Measurements from ENCODE around the gene B4GALT2. TPM values are rescaled to one million over a fixed set of nuclear protein-coding genes. Genes with fewer than 3 reads are reported as not detected.

Gene B4GALT2
- total RNA-seq, 1 donor: 99.5 TPM

DNA sequence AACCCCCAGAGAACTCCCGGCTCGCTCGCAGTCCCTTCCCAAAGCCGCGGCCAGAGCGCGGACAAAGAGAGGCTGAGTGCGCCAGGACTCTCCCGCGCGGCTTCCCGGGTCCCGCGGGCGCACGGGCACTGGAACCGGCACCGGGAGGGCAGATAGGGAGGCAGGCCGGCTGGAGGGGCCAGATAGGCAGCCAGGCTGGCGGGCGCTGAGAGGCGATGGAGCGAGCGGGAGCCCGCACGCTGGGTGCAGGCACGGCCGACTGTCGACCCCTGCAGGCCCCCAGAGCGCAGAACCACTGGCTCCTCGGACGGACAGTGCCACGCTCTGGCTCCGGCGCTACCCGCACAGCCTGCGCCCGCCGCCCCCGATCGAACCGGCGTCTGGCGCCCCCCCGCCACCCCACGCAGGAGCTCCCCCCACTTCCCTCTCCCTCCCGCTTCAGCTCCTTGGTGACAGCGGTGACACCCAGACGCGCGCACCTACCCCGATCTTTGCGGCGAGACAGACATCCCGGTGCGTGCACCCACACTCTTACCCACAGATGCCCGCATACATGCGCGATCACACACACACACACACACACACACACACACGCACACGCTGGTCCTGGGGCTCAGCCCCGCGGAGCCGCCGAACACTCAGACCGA lies 51.7 kb downstream of the B4GALT2 start:
- Histone ChIP-seq H3K36me3 (ENCODE audit: insufficient read depth, low read length) (no peaks in the 10 kb centered on the region), H3K4me3 (ENCODE audit: insufficient read depth, low read length) (peak overlapping the region; percentile 75), H3K79me2 (ENCODE audit: insufficient read depth, low read length) (no peaks in the 10 kb centered on the region), H2AFZ (ENCODE audit: low read length) (peak overlapping the region; percentile 65), H3K4me2 (ENCODE audit: insufficient read depth, low read length) (peak overlapping the region; percentile 94), H3K27ac (ENCODE audit: low read depth, low read length) (no peak overlapping the region), H3K9me3 (ENCODE audit: low read depth, low read length) (no peaks in the 10 kb centered on the region), H3K27me3 (ENCODE audit: insufficient read depth, low read length) (no peaks in the 10 kb centered on the region), H3K4me1 (ENCODE audit: insufficient read depth, low read length) (peaks cover 12% of the 10 kb centered on the region), H4K20me1 (ENCODE audit: insufficient read depth, low read length) (no peaks in the 10 kb centered on the region)
- DNase-seq (ENCODE audit: insufficient read length, low spot score, missing footprints): peak; percentile 91
- TF ChIP-seq CTCF (IDR thresholded peaks at IDR 0.05; ENCODE audit: extremely low read depth, low read depth, low read length): no peak

GRCh38 chr1:44031252-44032169 lies 52.5 kb downstream of the B4GALT2 start, which contains the start of gene SLC6A9:
TSS of gene SLC6A9 (minus strand) at chr1:44031462. CDS start at chr1:44024277, 7,185 bp downstream.
- no peak within 1 kb of the TSS for H3K27ac ChIP-seq (ENCODE audit: low read depth, low read length)
- DNase-seq (ENCODE audit: insufficient read length, low spot score, missing footprints): peak; percentile 94
- H3K4me1 ChIP-seq (ENCODE audit: insufficient read depth, low read length): peaks cover 20% of the 10 kb centered on the region
- H3K4me2 ChIP-seq (ENCODE audit: insufficient read depth, low read length): peak within 1 kb of the TSS; percentile 94
- H4K20me1 ChIP-seq (ENCODE audit: insufficient read depth, low read length): no peaks in the 10 kb centered on the region
- no peaks in the 10 kb centered on the region for H3K27me3 ChIP-seq (ENCODE audit: insufficient read depth, low read length)
- H3K79me2 ChIP-seq (ENCODE audit: insufficient read depth, low read length): no peaks in the 10 kb centered on the region
- H3K4me3 ChIP-seq (ENCODE audit: insufficient read depth, low read length): peak within 1 kb of the TSS; percentile 75
- H2AFZ ChIP-seq (ENCODE audit: low read length): peak within 1 kb of the TSS; percentile 65
- no peak for TF ChIP-seq CTCF (IDR thresholded peaks at IDR 0.05; ENCODE audit: extremely low read depth, low read depth, low read length)
- no peaks in the 10 kb centered on the region for H3K9me3 ChIP-seq (ENCODE audit: low read depth, low read length)
- H3K36me3 ChIP-seq (ENCODE audit: insufficient read depth, low read length): no peaks in the 10 kb centered on the region

- H3K36me3 ChIP-seq (ENCODE audit: insufficient read depth, low read length): no peaks in the 10 kb centered on the region
- H3K79me2 ChIP-seq (ENCODE audit: insufficient read depth, low read length): no peaks in the 10 kb centered on the region
- H3K4me1 ChIP-seq (ENCODE audit: insufficient read depth, low read length): peaks cover 26% of the 10 kb centered on the region
- no peak overlapping the region for H3K4me3 ChIP-seq (ENCODE audit: insufficient read depth, low read length)
- TF ChIP-seq CTCF (IDR thresholded peaks at IDR 0.05; ENCODE audit: extremely low read depth, low read depth, low read length): no peak
- DNase-seq (ENCODE audit: insufficient read length, low spot score, missing footprints): peak; percentile 5
- H3K27me3 ChIP-seq (ENCODE audit: insufficient read depth, low read length): no peaks in the 10 kb centered on the region
- no peaks in the 10 kb centered on the region for H3K9me3 ChIP-seq (ENCODE audit: low read depth, low read length)
- H3K4me2 ChIP-seq (ENCODE audit: insufficient read depth, low read length): no peak overlapping the region
- H2AFZ ChIP-seq (ENCODE audit: low read length): no peak overlapping the region
- no peaks in the 10 kb centered on the region for H4K20me1 ChIP-seq (ENCODE audit: insufficient read depth, low read length)
- H3K27ac ChIP-seq (ENCODE audit: low read depth, low read length): no peak overlapping the region
Observed at GRCh38 chr1:44032170-44032790, 53.3 kb downstream of the B4GALT2 start.
